Sigmoid colon (tissue), 4 donors: ENCODE results near the gene RNASEH2B.

ENCODE experiments used
- EP300 ChIP-seq, 4 donors: sonication (generic); formaldehyde crosslinking; IDR thresholded peaks; one replicate each; pipeline ENCODE4 v1.6.1; 2017; ENCODE audit warnings: antibody characterized with exemption in 4 of 4
- POLR2A ChIP-seq, 2 donors: fragments of 450-650 bp; IDR thresholded peaks; one replicate each; pipeline ENCODE4 v1.6.1; 2016; ENCODE audit warnings: antibody characterized with exemption in 2 of 2, mild to moderate bottlenecking in 2 of 2, moderate library complexity in 2 of 2
- POLR2AphosphoS5 ChIP-seq, 4 donors: sonication (generic); formaldehyde crosslinking; IDR thresholded peaks; one replicate each; pipeline ENCODE4 v1.6.1; 2017; ENCODE audit warnings: antibody characterized with exemption in 4 of 4
- TF ChIP-seq, protein P1 (sequence below), 4 experiments: fragments of 450-650 bp in 3 of 4; fragments of 200-600 bp in 1 of 4; IDR thresholded peaks; one replicate each; pipeline ENCODE4 v1.5.1; 2016 to 2019; ENCODE audit warnings: antibody characterized with exemption in 4 of 4, mild to moderate bottlenecking in 3 of 4, moderate library complexity in 2 of 4

DNA sequence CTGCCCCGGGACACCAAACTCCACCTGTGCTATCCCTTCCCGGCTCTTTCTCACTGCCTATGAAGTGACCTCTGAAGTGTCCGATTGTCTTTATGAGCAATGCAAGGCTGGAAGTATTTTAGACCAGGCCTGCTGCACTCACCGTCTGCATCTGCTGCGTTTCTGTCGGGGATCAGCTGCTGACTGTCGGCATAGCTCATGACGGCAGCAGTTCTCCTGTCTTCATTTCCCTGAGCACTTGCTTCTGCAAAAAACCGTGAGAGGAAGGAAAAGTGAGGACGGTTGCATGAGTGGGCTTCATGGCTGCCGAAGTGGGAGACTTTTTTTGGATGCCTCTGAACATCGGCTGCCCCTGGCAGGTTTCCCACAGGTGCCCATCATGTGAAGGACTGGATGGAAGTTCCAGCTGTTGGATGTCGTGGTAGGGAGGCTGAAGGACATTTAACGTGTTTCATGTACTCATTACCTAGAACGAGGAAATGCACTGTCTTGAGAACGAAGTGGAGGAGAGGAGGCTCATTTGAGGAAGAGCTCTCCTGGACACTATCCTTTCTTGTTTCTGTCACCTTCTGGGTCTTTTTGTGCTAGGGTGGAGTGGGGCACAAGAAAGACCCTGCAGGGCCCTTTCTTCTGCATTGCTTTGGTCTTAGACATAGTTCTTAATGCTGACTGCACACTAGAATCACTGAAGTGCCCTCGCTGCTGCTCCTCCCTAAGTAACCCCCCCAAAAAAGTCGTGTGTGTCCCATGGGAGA lies 94.7 kb downstream of the RNASEH2B start:
- TF ChIP-seq, protein P1, sequence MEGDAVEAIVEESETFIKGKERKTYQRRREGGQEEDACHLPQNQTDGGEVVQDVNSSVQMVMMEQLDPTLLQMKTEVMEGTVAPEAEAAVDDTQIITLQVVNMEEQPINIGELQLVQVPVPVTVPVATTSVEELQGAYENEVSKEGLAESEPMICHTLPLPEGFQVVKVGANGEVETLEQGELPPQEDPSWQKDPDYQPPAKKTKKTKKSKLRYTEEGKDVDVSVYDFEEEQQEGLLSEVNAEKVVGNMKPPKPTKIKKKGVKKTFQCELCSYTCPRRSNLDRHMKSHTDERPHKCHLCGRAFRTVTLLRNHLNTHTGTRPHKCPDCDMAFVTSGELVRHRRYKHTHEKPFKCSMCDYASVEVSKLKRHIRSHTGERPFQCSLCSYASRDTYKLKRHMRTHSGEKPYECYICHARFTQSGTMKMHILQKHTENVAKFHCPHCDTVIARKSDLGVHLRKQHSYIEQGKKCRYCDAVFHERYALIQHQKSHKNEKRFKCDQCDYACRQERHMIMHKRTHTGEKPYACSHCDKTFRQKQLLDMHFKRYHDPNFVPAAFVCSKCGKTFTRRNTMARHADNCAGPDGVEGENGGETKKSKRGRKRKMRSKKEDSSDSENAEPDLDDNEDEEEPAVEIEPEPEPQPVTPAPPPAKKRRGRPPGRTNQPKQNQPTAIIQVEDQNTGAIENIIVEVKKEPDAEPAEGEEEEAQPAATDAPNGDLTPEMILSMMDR (IDR thresholded peaks at IDR 0.05) = no peak
- TF ChIP-seq POLR2A (IDR thresholded peaks at IDR 0.05) (no peak), EP300 (IDR thresholded peaks at IDR 0.05) (no peak), POLR2AphosphoS5 (IDR thresholded peaks at IDR 0.05) (no peak)
